ENCODE data around the gene TMEM259. TPM values are rescaled to one million over a fixed set of nuclear protein-coding genes. Genes with fewer than 3 reads are reported as not detected.

TMEM259 gene
- total and polyA plus RNA-seq, 2 of the 13 experiments (the other 11 are each of a cell fraction or from before 2014, with no cell fraction given): 64.7 to 164 TPM

DNA sequence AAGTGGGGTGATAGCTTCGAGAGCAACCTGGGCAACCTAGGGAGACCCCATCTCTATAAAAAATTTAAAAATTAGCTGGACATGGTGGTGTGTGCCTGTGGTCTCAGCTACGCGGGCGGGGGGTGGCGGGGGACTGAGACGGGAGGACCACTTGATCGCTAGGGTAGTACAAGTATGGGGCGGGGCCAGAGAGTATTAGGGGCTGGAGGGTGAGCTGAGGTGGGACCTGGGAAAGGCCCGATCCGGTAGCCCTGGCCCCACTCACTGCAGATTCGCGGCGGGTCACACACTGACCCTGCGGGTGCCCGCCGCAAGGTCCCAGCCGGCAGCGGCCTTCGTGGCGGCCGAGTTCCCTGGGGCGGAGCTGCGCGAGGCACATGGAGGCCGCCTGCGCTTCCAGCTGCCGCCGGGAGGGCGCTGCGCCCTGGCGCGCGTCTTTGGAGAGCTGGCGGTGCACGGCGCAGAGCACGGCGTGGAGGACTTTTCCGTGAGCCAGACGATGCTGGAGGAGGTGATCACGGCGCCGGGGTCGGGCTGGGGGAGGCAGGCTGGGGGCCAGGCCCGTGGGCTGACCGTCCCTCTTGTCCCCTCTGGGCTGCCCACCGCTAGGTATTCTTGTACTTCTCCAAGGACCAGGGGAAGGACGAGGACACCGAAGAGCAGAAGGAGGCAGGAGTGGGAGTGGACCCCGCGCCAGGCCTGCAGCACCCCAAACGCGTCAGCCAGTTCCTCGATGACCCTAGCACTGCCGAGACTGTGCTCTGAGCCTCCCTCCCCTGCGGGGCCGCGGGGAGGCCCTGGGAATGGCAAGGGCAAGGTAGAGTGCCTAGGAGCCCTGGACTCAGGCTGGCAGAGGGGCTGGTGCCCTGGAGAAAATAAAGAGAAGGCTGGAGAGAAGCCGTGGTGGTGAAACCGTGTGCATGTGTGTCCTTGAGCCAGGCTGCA is 44.0 kb upstream of the TMEM259 start:
- peak overlapping the region; percentile 6 for H3K27ac ChIP-seq (ENCODE audit: extremely low read length, insufficient read depth, low read length)
- TF ChIP-seq, protein P1, sequence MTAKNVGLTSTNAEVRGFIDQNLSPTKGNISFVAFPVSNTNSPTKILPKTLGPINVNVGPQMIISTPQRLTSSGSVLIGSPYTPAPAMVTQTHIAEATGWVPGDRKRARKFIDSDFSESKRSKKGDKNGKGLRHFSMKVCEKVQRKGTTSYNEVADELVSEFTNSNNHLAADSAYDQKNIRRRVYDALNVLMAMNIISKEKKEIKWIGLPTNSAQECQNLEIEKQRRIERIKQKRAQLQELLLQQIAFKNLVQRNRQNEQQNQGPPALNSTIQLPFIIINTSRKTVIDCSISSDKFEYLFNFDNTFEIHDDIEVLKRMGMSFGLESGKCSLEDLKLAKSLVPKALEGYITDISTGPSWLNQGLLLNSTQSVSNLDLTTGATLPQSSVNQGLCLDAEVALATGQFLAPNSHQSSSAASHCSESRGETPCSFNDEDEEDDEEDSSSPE (CRISPR knock-in tag; IDR thresholded peaks at IDR 0.05): peak; percentile 70; the same call in 1 of the 2 replicates
- TF ChIP-seq, protein P2, sequence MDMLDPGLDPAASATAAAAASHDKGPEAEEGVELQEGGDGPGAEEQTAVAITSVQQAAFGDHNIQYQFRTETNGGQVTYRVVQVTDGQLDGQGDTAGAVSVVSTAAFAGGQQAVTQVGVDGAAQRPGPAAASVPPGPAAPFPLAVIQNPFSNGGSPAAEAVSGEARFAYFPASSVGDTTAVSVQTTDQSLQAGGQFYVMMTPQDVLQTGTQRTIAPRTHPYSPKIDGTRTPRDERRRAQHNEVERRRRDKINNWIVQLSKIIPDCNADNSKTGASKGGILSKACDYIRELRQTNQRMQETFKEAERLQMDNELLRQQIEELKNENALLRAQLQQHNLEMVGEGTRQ (IDR thresholded peaks at IDR 0.05; ENCODE audit: low read depth, low read length): no peak
- TF ChIP-seq, protein P2 (CRISPR knock-in tag; IDR thresholded peaks at IDR 0.05; ENCODE audit: borderline replicate concordance): no peak
- TF ChIP-seq FOXA1 (IDR thresholded peaks at IDR 0.05): no peak
- no peak for TF ChIP-seq FOXA1 (CRISPR knock-in tag; IDR thresholded peaks at IDR 0.05)
- TF ChIP-seq WIZ (CRISPR knock-in tag; IDR thresholded peaks at IDR 0.05): no peak; the same call in 1 of the 2 replicates
- peak; percentile 87; the same call in 1 of the 2 replicates for TF ChIP-seq EEA1 (CRISPR knock-in tag; IDR thresholded peaks at IDR 0.05; ENCODE audit: borderline replicate concordance)
- TF ChIP-seq ZSCAN21 (CRISPR knock-in tag; IDR thresholded peaks at IDR 0.05; ENCODE audit: borderline replicate concordance): 0 out of 2 replicates have a peak, but pooled peaks have one; percentile 20
- TF ChIP-seq FOXO1 (CRISPR knock-in tag; IDR thresholded peaks at IDR 0.05): no peak
- no peak for TF ChIP-seq ZNF234 (CRISPR knock-in tag; conservative IDR thresholded peaks at IDR 0.05)
- no peak for TF ChIP-seq TRIM24 (CRISPR knock-in tag; IDR thresholded peaks at IDR 0.05)
- no peak for TF ChIP-seq ZNF546 (CRISPR knock-in tag; conservative IDR thresholded peaks at IDR 0.05)
- TF ChIP-seq, protein P3, sequence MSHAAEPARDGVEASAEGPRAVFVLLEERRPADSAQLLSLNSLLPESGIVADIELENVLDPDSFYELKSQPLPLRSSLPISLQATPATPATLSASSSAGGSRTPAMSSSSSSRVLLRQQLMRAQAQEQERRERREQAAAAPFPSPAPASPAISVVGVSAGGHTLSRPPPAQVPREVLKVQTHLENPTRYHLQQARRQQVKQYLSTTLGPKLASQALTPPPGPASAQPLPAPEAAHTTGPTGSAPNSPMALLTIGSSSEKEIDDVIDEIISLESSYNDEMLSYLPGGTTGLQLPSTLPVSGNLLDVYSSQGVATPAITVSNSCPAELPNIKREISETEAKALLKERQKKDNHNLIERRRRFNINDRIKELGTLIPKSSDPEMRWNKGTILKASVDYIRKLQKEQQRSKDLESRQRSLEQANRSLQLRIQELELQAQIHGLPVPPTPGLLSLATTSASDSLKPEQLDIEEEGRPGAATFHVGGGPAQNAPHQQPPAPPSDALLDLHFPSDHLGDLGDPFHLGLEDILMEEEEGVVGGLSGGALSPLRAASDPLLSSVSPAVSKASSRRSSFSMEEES (CRISPR knock-in tag; IDR thresholded peaks at IDR 0.05): no peak
- peak; percentile 40; the same call in 1 of the 2 replicates for TF ChIP-seq HDAC2 (CRISPR knock-in tag; IDR thresholded peaks at IDR 0.05)
- no peak for TF ChIP-seq JUNB (CRISPR knock-in tag; IDR thresholded peaks at IDR 0.05; ENCODE audit: borderline replicate concordance)
- TF ChIP-seq, protein P4, sequence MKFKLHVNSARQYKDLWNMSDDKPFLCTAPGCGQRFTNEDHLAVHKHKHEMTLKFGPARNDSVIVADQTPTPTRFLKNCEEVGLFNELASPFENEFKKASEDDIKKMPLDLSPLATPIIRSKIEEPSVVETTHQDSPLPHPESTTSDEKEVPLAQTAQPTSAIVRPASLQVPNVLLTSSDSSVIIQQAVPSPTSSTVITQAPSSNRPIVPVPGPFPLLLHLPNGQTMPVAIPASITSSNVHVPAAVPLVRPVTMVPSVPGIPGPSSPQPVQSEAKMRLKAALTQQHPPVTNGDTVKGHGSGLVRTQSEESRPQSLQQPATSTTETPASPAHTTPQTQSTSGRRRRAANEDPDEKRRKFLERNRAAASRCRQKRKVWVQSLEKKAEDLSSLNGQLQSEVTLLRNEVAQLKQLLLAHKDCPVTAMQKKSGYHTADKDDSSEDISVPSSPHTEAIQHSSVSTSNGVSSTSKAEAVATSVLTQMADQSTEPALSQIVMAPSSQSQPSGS (CRISPR knock-in tag; IDR thresholded peaks at IDR 0.05): 0 out of 2 replicates have a peak, but pooled peaks have one; percentile 21
- no peak for TF ChIP-seq MEIS1 (CRISPR knock-in tag; IDR thresholded peaks at IDR 0.05; ENCODE audit: borderline replicate concordance)

More for the DNA sequence above, 44.0 kb upstream of the TMEM259 start:
- ATAC-seq (peak; percentile 53), DNase-seq (ENCODE audit: low spot score) (no peak), FAIRE-seq (no peak)
- 52% methylated on average over 43 of the region's 60 CpGs for WGBS (ENCODE audit: low lambda C conversion rate)
- BruUV-seq (replicated peaks): no TSS peak
- Histone ChIP-seq H3K4me1 (ENCODE audit: insufficient read depth, low read length) (peaks cover 37% of the 10 kb centered on the region), H3K4me3 (replicated peaks in 1 of 3; ENCODE audit: insufficient read depth in 1 of 3, low read depth in 2 of 3, low read length in 3 of 3) (peak overlapping the region in 2 of 3 experiments; percentile 33 to 78; a peak in 4 of 6 replicates), H3K9me3 (ENCODE audit: low read length) (no peaks in the 10 kb centered on the region), H2AFZ (ENCODE audit: low read length) (no peak overlapping the region), H3K27me3 (ENCODE audit: control insufficient read depth in 1 of 2, insufficient read depth in 2 of 2, low read length in 2 of 2) (no peaks in the 10 kb centered on the region), H4K20me1 (ENCODE audit: insufficient read depth, low read length) (no peaks in the 10 kb centered on the region), H3K4me2 (ENCODE audit: low read depth, low read length) (peak overlapping the region; percentile 86), H3K79me2 (ENCODE audit: insufficient read depth, low read length) (no peaks in the 10 kb centered on the region), H3K9ac (ENCODE audit: insufficient read depth, low read depth, low read length) (no peak overlapping the region), H3K36me3 (replicated peaks in 1 of 2; ENCODE audit: control insufficient read depth in 1 of 2, insufficient read depth in 2 of 2, low read length in 2 of 2) (no peaks in the 10 kb centered on the region)
- intact Hi-C loops (cut with micrococcal nuclease; ENCODE audit: unreplicated experiment) (no loop called here), in situ Hi-C loops (cut with HindIII; ENCODE audit: extremely low pct_ligation_motif_present, low pct_unique_long_range_greater_than_20kb) (loop anchor here (5.0 kb wide), 1 partner anchor 37 kb away; the partner anchor contains the start of gene GPX4)
- ChIA-PET POLR2A (interaction anchor here (0.6 to 2.7 kb wide), 10 partner anchors 11 to 43 kb away, joined by 3 to 10 read pairs (median 4); partner anchors contain the start of genes ABCA7 and RNU6-2), CTCF (ENCODE audit: low intra/inter-chr PET ratio, low total read pairs) (no interaction called here)

Measured in HepG2 (cell line).